LNCaP clone FGC (cell line): Measurements from ENCODE around the gene TRIM73.
"Not testable (repeated sequence)": the region's sequence is repeated elsewhere in the genome, so short reads cannot be mapped to it uniquely, and the experiment has no call there.

Source experiments
- DNase-seq: peaks from one replicate; pipeline ENCODE4 v3.0.0-alpha.2; 2011; ENCODE audit warnings: low read depth
- H3K4me3 ChIP-seq: 2 replicates; pipeline ENCODE4 v1.5.1; 2011; ENCODE audit warnings: mild to moderate bottlenecking, low read depth, low read length, control low read depth

Gene TRIM73

GRCh38 chr7:75414708-75415427, 19.4 kb downstream of the TRIM73 start:
- not testable (repeated sequence) for DNase-seq

GRCh38 chr7:75415428-75415817, 20.0 kb downstream of the TRIM73 start:
- not testable (repeated sequence) for DNase-seq, H3K4me3 ChIP-seq

More at GRCh38 chr7:75414708-75415427, 19.4 kb downstream of the TRIM73 start:
- not testable (repeated sequence) for H3K4me3 ChIP-seq

- not testable (repeated sequence) for DNase-seq
Observed at GRCh38 chr7:75415829-75416373, 20.5 kb downstream of the TRIM73 start.

GRCh38 chr7:75416787-75417186, 21.4 kb downstream of the TRIM73 start:
- not testable (repeated sequence) for DNase-seq, H3K4me3 ChIP-seq

More at GRCh38 chr7:75415829-75416373, 20.5 kb downstream of the TRIM73 start:
- not testable (repeated sequence) for H3K4me3 ChIP-seq

GRCh38 chr7:75418292-75418858, 22.9 kb downstream of the TRIM73 start:
- not testable (repeated sequence) for DNase-seq, H3K4me3 ChIP-seq

- H3K4me3 ChIP-seq, DNase-seq: not testable (repeated sequence)
Observed at GRCh38 chr7:75419210-75419609, 23.8 kb downstream of the TRIM73 start.

GRCh38 chr7:75419693-75420092, 24.3 kb downstream of the TRIM73 start:
- not testable (repeated sequence) for DNase-seq, H3K4me3 ChIP-seq

GRCh38 chr7:75420152-75420551, 24.7 kb downstream of the TRIM73 start:
- DNase-seq, H3K4me3 ChIP-seq: not testable (repeated sequence)

GRCh38 chr7:75421798-75422710, 26.6 kb downstream of the TRIM73 start:
- not testable (repeated sequence) for H3K4me3 ChIP-seq, DNase-seq

- not testable (repeated sequence) for DNase-seq, H3K4me3 ChIP-seq
Observed at GRCh38 chr7:75423481-75423880, 28.1 kb downstream of the TRIM73 start.

GRCh38 chr7:75439000-75439399, 43.6 kb downstream of the TRIM73 start:
- not testable (repeated sequence) for DNase-seq, H3K4me3 ChIP-seq

- DNase-seq: not testable (repeated sequence)
- H3K4me3 ChIP-seq: peak overlapping the region; percentile 52
Observed at GRCh38 chr7:75442101-75442464, 46.7 kb downstream of the TRIM73 start.

- DNase-seq: not testable (repeated sequence)
- H3K4me3 ChIP-seq: peak overlapping the region; percentile 57
Observed at GRCh38 chr7:75442465-75443111, 47.2 kb downstream of the TRIM73 start.

- DNase-seq, H3K4me3 ChIP-seq: not testable (repeated sequence)
Observed at GRCh38 chr7:75449946-75450345, 54.5 kb downstream of the TRIM73 start.
